GM21423 (cell line): ENCODE results near the gene HDAC8.
A peak's percentile ranks its signal among the peaks of the same experiment; 100 is the strongest.
"Not testable (repeated sequence)": the region's sequence is repeated elsewhere in the genome, so short reads cannot be mapped to it uniquely, and the experiment has no call there.

Experiments used
- ATAC-seq: cut with Tn5 transposase; IDR thresholded peaks from one replicate; pipeline ENCODE4 v1.9.1; 2021; ENCODE audit warnings: mild to moderate bottlenecking, moderate library complexity; ENCODE audit not compliant: unreplicated experiment

Gene HDAC8

GRCh38 chrX:72572248-72573157, at the start of gene HDAC8:
Gene HDAC8, minus strand, starts transcription at chrX:72572843. Its CDS starts 82 bp downstream, at chrX:72572761.
- peak; percentile 98 for ATAC-seq

- peak; percentile 86 for ATAC-seq
Observed at GRCh38 chrX:72621625-72622485, 49.2 kb upstream of the HDAC8 start.

GRCh38 chrX:72621163-72621562, 48.5 kb upstream of the HDAC8 start:
- ATAC-seq, result no peak

- ATAC-seq, result no peak
Observed at GRCh38 chrX:72620550-72621145, 48.0 kb upstream of the HDAC8 start.

GRCh38 chrX:72609313-72609712, 36.7 kb upstream of the HDAC8 start:
- no peak for ATAC-seq

GRCh38 chrX:72604705-72605104, 32.1 kb upstream of the HDAC8 start:
- ATAC-seq, result no peak

- no peak for ATAC-seq
Observed at GRCh38 chrX:72604112-72604511, 31.5 kb upstream of the HDAC8 start.

GRCh38 chrX:72591038-72591437, 18.4 kb upstream of the HDAC8 start:
- ATAC-seq, result not testable (repeated sequence)

- no peak for ATAC-seq
Observed at GRCh38 chrX:72584163-72584562, 11.5 kb upstream of the HDAC8 start.

GRCh38 chrX:72576141-72576894, 3.7 kb upstream of the HDAC8 start:
- ATAC-seq, result no peak

- no peak for ATAC-seq
Observed at GRCh38 chrX:72573158-72573511, 492 bp upstream of the HDAC8 start.

- ATAC-seq, result no peak
Observed at GRCh38 chrX:72569786-72570185, 2.9 kb downstream of the HDAC8 start.

GRCh38 chrX:72568406-72569092, 4.1 kb downstream of the HDAC8 start:
- ATAC-seq, result no peak

GRCh38 chrX:72566448-72566847, 6.2 kb downstream of the HDAC8 start:
- ATAC-seq, result no peak

GRCh38 chrX:72559655-72560054, 13.0 kb downstream of the HDAC8 start:
- ATAC-seq, result not testable (repeated sequence)

GRCh38 chrX:72554448-72555140, 18.0 kb downstream of the HDAC8 start:
- ATAC-seq, result no peak

- ATAC-seq, result not testable (repeated sequence)
Observed at GRCh38 chrX:72552443-72552842, 20.2 kb downstream of the HDAC8 start.

GRCh38 chrX:72545990-72546389, 26.7 kb downstream of the HDAC8 start:
- ATAC-seq, result no peak

GRCh38 chrX:72540318-72540717, 32.3 kb downstream of the HDAC8 start:
- ATAC-seq, result no peak
